Measurements from ENCODE around the gene RAPGEF3.
A peak's percentile ranks its signal among the peaks of the same experiment; 100 is the strongest.

Gene RAPGEF3

GRCh38 chr12:47789712-47790489 lies 31.2 kb upstream of the RAPGEF3 start:
- no peak for DNase-seq (ENCODE audit: low spot score)

- DNase-seq (ENCODE audit: low spot score) = no peak
These were observed 30.5 kb upstream of the RAPGEF3 start for GRCh38 chr12:47789141-47789540.

DNA sequence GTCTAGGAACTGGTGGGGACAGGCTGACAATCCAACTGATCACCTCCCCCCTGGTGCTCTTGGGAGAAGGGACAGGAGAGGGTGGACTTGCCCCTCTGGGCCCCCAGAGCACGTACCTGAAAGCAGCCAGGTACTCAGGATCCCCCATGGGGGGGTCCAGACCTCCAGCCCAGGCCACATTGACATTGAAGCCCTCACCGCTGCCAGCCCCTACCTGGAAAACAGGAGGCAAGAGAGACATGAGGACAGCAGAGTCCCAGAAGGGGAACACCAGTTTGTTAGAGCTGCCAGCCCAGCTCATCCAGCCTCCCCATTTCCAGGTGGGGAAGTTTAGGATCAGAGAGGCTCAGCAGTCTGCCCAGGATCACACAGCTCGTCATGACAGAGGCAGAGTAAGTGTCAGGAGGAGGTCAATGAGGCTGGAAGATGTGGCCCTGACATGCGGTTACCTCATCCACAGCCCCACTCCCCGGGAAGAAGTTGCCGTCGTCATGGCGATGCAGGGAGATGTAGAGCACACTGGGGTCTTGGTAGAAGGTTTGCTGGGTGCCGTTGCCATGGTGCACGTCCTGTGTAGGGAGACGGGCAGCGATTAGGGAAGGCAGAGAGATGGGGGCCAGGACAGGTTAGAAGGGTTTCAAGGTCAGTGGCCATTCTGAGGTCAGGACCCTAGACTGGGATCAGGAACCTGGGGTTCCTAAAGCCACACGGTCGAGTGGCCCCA lies 29.1 kb upstream of the RAPGEF3 start:
- DNase-seq (ENCODE audit: low spot score) = no peak

- no peak for DNase-seq (ENCODE audit: low spot score)
These were observed 28.1 kb upstream of the RAPGEF3 start for GRCh38 chr12:47786662-47787280.

- no peak for DNase-seq (ENCODE audit: low spot score)
These were observed 27.4 kb upstream of the RAPGEF3 start for GRCh38 chr12:47785887-47786661.

DNA sequence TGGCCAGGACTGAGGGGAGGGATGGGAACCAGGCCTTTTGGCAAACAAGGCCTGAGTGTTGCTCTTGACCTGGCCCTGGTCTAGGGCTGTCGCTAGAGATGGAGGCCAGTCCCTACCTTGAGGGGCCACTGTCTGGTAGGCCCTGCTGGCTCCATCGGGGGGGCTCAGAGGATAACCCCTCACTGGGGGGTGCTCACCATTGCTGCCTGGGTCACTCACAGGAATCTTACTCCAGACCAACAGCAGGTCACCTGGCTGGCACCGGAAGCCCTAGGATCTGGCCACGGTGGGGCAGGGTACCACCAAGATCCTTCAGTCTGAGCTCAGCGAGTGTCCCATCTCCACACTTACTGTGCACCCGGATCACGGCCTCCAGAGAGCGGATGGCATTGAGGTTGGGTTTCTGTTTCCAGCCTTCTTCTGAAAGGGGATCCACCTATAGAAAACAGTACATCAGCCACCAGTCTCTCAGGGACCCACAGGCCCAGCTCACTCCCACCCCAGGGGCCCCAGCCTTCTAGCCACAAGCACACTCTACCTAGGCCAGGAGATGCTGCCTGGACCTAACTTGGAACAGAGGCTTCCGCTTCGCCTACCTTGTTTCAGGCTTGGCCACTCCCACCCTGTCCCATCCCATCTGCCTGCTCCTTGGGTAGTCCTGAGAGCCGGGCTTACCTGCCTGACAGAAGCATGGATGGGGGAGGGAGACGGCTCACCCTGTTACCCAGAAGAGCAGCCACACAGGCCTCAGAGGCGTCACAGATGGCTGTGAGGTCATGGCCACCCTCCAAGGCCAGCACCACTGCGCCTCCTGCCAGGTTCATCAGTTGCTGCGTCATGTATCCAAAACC lies 26.6 kb upstream of the RAPGEF3 start:
- DNase-seq (ENCODE audit: low spot score) = no peak

DNA sequence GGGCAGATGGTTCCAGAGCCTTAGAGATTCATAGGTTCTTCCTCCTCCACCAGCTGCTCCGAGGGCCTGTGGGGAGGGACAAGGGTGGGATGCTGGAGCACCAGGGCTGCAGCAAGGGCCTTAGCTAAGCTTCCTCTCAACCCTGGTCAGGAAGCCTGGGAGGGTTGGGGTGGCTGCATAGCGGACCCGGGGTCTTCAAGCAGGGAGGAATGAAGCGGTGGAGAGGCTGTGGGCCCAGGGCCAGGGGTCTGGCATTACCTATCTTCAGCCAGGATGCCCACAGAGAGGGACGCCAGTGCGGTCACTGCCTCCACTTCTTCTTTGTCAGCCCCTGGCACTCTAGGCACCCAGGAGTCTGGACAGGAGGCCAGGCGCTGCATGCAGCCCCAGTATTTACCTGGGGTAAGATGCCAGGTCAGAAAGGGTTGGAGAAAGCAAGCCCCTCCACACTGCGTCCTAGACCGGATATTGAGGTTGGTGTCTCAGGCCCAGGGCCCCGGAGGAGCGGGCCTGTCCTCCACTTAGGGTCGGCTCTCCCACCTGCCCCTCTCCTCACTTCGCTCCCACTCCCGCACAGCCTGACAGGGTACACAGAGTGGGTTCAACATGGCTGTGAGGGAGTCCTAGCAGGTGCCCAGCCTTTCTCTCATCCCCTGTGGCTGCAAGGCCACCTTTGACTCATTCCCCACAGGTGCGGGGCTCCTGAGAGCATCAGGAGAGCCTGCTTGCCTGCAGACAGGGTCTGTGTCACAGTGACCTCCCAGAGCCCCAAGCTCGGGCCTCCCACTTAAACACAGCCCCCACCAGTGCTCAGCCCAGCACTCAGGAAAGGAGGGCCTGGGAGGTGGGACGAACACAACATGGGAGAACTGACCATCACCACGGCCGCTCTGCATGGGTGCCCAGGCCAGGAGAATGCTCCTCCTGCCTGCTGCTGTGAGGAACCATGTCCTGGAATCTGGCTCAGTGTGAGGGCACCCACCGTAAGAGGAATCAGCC lies 25.4 kb upstream of the RAPGEF3 start:
- DNase-seq (ENCODE audit: low spot score) = no peak

DNA sequence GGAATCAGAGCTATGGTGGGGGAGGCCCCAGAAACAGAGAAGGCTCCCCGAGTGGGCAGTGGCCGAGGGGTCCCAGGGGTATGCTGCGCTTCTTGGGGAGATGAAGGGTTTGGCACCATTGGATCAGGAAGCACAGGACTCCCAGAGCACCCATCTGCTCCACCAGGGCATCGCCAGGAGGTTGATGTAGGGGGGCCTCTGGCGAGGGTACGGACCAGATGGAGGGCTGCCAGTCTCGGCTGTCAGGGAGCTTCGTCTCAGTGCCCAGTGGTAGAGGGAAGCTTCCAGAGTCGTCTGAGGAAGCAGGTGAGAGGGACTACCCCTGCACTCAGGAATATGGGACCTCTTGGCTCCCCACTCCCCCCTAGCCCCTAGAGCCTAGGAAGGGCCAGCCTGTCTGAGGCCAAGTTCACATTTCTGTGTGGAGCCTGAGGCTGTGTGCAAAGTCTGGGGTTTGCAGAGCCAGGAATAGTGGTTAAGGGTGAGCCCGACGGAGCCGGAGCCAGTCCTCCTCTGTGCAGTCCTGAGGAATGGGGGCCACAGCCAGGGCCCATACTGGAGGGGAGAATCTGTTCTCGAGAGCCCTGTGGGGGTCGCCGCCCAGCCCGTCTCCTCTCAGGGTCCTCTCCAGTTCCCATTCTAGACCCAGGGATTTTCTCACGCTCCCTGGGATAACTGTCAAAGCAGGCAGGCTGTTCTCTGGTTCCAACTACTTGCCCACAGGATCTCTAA lies 24.5 kb upstream of the RAPGEF3 start:
- DNase-seq (ENCODE audit: low spot score) = no peak

DNA sequence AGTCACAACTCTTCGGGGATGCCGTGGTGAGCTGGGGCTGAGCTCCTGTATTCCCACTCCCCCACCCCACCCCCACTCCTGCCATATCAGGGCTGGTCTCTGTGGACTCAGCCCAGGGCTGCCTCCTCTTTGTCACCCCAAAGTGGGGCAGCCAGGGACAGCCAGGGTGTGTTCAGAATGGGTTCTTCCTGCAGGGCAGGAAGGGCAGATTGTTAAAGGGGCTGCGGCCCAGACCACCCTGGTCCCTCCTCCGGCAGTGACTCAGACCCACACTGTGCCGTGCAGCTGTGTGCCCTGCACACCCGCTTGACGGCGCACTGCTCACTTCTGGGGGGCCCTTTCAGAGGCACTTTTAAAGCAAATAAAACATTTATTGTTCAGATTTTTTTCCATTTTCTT lies 23.7 kb upstream of the RAPGEF3 start:
- no peak for DNase-seq (ENCODE audit: low spot score)

- no peak for DNase-seq (ENCODE audit: low spot score)
These were observed 23.0 kb upstream of the RAPGEF3 start for GRCh38 chr12:47781479-47782371.

GRCh38 chr12:47779943-47780504 lies 21.3 kb upstream of the RAPGEF3 start:
- no peak for DNase-seq (ENCODE audit: low spot score)

GRCh38 chr12:47779301-47779942 lies 20.7 kb upstream of the RAPGEF3 start:
- peak; percentile 86 for DNase-seq (ENCODE audit: low spot score)

DNA sequence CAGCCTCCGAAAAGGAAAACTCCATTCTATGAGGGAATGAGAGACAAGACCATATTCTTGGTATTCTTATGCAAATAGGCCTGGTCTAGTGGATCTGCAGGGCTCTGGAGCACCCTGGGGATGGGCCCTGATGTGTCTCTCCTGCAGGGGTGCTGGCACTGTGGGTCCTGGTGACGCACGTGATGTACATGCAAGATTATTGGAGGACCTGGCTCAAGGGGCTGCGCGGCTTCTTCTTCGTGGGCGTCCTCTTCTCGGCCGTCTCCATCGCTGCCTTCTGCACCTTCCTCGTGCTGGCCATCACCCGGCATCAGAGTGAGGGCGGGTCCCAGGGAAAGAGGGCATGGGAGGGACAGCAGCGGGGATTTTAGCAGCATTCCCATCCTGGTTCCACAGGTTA lies 20.2 kb upstream of the RAPGEF3 start:
- DNase-seq (ENCODE audit: low spot score) = no peak

GRCh38 chr12:47777741-47778558 lies 19.3 kb upstream of the RAPGEF3 start:
- DNase-seq (ENCODE audit: low spot score) = no peak

GRCh38 chr12:47777151-47777550 lies 18.5 kb upstream of the RAPGEF3 start:
- no peak for DNase-seq (ENCODE audit: low spot score)

DNA sequence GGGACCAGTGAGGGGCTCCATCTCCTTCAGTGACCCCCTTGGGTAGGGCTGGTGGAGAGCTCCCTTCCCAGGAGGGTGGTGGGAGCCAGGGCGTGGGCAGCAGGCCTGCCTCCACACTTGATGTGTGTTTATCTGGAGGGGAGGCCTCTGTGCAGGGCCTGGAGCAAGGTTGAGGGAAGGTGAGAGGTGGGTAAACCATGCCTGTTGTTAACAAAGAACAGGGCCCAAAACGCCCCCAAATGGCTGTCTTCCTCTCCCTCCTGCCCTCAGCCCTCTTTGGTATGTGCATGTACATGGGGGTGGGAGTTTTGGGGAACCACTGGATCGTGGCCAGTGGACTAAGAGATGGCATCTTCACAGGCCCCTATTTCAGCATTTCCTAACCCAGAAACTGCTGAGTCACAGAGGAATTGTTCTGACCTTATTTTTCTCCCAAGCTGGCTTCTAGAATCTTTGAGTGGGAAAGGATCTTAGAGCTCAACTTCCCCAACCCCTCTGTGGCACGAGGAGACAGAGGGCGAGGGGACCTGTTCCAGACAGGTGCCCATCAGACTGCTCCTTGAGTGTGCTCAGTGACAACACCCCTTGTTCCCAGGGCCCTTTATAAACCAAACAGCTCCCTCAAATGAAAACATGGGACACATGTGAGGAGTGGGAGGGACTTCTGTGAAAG lies 17.9 kb upstream of the RAPGEF3 start:
- peak; percentile 47 for DNase-seq (ENCODE audit: low spot score)

Measured in AG20443 (cell line).